ENCODE measurements around the gene CCT4.

GRCh38 chr2:61910603-61911002 lies 22.1 kb upstream of the CCT4 start:
- no peak for TF ChIP-seq POLR2A (IDR thresholded peaks at IDR 0.05)
- TF ChIP-seq CTCF (IDR thresholded peaks at IDR 0.05), result peak in 1 of 4 experiments; percentile 9

All from uterus (tissue), 2 donors.